Activated CD4-positive, alpha-beta T cell treated with anti-CD3 and anti-CD28 coated beads for 4 hours (primary cell): ENCODE results near the gene ZBTB5.

Experiments used
- DNase-seq, 2 donors: peaks; one replicate each; pipeline ENCODE4 v3.0.0-alpha.2; 2020

Gene ZBTB5

DNA sequence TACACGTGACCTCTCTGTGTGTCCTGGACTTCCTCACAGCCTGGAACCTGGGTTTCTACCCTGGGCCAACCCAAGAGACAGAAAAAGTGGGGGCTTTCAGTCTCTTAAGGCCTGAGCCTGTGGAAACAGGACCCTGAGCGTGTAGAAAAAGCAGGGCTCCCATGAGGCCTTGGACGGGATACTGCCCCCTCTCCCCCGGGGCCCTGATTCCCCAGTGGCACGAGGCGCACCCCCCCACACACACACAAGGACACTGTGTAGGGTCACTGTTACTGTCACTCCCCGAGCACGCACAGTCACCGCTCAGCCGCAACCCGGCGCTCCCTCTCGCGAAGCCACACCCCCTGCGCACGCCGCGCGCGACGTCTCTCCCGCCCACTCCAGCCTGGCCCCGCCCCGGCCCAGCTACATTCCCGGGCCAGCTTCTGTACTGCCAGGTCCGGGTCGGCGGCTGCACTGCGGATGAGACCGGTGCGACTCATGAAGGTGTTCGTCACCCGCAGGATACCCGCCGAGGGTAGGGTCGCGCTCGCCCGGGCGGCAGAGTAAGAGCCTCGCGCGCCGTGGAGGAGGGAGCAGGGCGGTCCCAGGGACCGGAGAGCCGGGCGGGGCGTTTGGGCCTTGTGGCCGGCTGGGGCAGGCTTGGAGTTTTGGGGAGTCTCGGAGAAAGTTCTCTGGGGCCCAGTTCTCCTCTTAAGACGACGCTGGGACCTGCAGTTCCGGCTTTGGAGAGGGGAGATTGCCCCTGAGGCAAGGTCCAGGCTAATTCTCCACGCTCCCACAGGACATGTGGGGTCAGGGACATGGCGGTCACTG, 42.8 kb downstream of the ZBTB5 start, which contains the start of gene GRHPR:
GRHPR (plus strand) TSS at position 408 of the 816 bp plus-strand sequence; CDS start at position 463, 55 bp downstream.
- peak; percentile 88 to 91 for DNase-seq

DNA sequence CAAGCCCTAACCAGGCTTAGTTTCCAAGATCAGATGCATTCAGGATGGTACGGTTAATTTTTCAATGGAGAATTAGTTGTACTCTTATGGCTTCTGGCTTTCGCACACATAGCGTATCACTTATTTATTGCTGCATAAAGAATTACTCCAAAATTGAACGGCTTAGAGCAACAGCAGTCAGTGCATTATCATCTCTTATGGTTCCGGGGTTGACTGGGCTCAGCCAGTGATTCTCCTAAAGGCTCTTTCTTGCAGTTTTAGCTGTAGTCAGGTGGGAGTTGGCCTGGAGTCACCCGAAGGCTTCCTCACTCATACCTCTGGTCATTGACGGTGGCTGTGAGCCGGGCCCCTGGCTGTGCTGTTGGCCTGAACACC, 43.3 kb downstream of the ZBTB5 start:
- DNase-seq: no peak

GRCh38 chr9:37420271-37421215, 44.7 kb downstream of the ZBTB5 start:
- DNase-seq: no peak

GRCh38 chr9:37419204-37419603, 46.0 kb downstream of the ZBTB5 start:
- DNase-seq: no peak

DNA sequence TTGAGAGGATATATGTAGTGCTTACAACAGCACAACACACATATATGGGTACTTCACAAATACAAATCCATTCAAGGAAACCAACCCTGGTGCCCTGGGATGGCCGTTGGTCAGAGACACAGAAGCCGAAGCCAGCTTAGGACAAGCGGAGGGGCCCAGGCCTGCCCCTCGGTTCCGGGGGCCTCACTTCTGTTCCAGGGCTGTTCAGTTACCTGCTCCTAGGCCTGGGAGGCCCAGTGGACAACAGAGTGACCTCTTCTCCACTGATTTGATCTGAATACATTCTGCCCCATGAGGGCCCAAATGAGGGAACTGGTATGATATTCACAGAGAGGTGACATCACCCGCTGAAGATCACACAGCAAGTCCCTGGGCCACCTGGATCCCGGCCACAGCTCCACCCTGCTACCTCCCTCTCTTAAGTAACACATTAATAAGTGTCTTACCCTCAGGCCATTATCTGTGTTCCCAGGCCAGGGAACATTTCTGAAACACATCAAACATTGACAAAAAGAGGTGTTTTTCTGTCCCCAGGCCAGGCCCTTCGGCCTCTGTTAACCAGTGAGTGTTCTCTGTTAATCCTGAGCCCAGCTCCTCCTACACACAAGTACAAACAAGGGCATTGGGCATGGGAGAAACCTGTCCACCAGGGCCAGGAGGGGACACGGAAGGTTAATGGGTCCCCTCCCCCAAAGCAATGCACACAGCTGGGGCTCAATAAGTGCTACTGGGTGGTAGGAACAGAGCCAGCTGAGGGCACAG, 47.2 kb downstream of the ZBTB5 start:
- no peak for DNase-seq

DNA sequence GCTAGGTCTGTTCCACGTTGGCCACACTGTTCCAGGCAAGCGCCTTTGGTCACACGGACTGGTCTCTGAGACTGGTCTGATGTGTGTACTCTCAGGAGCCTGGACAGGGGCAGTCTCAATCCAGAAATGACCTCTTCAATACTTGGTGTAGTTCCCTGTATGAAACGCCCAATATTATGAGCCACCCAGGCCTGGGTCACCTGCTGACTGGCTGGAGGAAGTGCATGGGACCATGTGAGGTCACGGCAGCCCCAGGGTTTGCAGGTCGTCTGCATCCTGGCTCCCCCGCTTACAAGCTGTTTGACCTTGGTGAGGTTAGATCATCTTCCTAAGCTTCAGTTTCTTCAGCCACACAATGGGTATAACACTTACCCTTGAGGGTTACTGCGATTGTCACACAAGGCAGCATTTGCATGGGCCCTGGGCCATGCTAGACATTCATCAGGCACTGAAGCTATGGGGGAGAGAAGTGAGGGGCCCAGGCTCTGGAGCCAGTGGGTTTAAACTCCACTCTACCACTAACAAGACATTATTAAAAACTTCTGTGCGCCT, 47.9 kb downstream of the ZBTB5 start:
- DNase-seq: no peak

GRCh38 chr9:37415011-37415719, 50.1 kb downstream of the ZBTB5 start:
- DNase-seq: peak; percentile 66 to 80

DNA sequence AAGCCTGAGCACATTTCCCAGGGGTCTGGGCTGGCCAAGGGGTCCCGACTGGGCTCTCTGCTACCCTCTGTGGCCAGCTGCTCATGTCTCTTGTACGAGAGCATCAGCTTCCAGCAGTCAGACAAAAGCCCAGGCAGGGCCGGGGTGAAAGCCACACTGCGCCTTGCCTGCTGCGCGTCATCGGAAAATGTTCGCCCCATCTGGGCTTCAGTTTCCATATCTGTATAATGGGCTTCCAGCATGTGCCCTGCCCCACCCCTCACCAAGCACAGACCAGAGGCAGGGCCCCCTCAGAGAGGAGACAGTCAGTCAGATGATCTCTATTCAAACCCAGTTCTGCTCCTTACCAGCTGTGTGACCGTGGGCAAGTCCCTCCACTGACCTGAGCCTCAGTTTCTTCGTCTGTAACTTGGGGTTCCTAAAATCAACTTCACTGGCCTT, 50.7 kb downstream of the ZBTB5 start:
- no peak for DNase-seq

- DNase-seq: no peak
These were observed 51.9 kb downstream of the ZBTB5 start for GRCh38 chr9:37413311-37413710.

DNA sequence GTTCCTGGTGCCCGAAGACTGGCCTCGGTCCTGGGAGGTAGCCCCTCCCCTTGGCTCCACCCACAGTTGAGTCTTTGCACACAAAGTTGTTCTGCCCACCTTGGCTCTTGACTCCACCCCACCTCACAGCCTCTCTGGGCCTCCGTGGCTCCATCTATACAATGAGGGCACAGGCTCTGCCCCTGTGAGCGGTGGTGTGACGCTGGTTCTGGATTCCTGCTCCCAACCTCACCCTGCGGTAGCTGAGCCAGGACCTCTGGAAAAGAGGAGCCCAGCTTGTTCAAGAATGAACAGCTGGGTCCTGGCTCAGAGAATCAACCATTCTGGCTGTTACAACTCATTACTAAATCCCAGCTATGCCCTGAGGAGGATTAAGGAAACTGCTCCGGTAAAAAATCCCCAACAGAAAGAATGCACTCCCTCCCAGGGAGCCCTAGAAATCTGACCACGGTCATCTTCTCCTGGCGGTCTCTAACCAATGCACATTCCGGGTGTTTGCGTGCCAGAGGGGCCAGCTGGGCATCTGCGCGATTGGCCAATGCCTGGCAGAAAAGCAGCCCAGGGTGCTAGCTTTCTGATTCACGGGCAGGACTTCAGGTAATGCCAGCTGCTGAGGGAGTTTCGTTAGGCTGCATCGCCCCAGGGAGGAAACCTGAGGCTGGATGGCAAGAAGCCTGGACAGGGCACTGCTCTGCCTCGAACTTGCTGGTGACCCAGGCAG, 52.7 kb downstream of the ZBTB5 start:
- DNase-seq: no peak

GRCh38 chr9:37410969-37411785, 54.1 kb downstream of the ZBTB5 start:
- no peak for DNase-seq

DNA sequence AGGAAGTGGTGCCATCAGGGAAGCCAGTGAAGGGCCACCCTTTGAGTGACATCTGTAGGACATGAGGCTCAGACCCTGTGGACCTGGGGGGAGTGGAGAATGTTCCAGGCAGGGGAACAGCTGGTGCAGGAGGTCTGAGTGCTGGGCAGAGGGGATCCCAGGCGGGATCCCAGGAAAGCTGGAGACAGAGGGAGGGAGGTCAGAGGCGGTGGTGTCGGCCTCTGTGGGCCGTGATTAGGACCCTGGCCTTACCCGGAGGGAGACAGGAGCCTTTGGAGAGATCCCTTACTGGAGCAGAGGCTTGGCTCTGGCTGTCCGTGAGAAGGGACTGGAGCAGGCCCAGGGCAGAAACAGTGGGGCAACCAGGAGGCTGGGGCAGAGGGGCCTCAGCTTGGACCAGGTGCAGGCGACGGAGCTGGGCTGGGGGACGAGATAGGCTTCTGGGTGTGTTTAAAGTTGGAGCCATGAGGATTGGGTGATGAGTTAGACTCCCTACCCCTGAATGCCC, 54.8 kb downstream of the ZBTB5 start:
- no peak for DNase-seq

GRCh38 chr9:37408933-37409710, 56.1 kb downstream of the ZBTB5 start:
- DNase-seq: peak; percentile 54 to 62

GRCh38 chr9:37407468-37407867, 57.8 kb downstream of the ZBTB5 start:
- DNase-seq: no peak

GRCh38 chr9:37406603-37407401, 58.4 kb downstream of the ZBTB5 start:
- DNase-seq: no peak

GRCh38 chr9:37405764-37406380, 59.4 kb downstream of the ZBTB5 start:
- DNase-seq: no peak

DNA sequence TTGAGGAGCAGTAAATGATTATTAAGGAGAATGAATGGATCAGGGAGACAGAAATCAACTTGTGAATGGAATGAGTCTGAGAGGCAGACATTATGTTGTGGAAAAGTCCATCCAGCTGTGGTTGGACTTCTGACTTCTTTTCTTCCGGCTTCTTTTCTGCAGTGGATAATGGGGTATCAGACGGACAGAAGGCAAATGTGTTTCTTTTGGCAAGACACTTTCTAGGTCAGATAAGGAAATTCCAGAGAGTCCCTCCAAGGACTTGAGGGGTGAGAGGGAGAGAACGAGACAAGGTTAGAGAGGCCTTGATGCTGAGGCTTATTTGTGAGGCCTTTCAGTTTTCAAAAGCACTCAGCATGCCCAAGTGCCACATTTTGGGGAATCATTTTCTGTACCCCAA, 59.9 kb downstream of the ZBTB5 start:
- no peak for DNase-seq

DNA sequence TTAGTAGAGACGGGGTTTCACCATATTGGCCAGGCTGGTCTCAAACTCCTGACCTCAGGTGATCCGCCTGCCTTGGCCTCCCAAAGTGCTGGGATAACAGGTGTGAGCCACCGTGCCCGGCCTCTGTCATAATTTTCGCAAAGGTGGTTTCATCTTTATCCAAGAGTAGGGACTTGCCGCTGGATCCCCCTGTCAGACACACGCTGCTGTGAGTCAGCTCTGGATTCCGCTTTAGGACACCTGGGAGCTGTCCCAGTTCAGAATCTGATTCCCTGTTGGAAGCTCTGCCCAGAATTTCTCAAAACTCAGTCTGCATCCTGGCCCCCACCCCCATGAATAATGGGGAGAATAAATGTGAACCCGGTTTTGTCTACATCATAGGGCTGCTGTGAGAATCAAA, 60.7 kb downstream of the ZBTB5 start:
- DNase-seq: no peak
